PC-3 (cell line): Measurements from ENCODE around the gene CDK4.

Experiments used
- CTCF ChIP-seq: fragments of 300-600 bp; sonication (generic); conservative IDR thresholded peaks from 2 replicates; pipeline ENCODE4 v1.5.1; 2017; ENCODE audit warnings: antibody characterized with exemption, low read depth, mild to moderate bottlenecking, low read length
- EZH2 ChIP-seq: fragments of 300-600 bp; sonication (generic); IDR thresholded peaks from one replicate; pipeline ENCODE4 v1.6.1; 2017; ENCODE audit warnings: antibody characterized with exemption, mild to moderate bottlenecking, low read length; ENCODE audit not compliant: unreplicated experiment

- no peak for TF ChIP-seq CTCF
- TF ChIP-seq EZH2, result no peak
Observed at GRCh38 chr12:57755194-57755453, 3.0 kb upstream of the CDK4 start.
